AG09319 (cell line): ENCODE measurements around the gene EGFL7.
"Not testable (repeated sequence)": the region's sequence is repeated elsewhere in the genome, so short reads cannot be mapped to it uniquely, and the experiment has no call there.

Experiments used
- DNase-seq: peaks from one replicate; pipeline ENCODE4 v3.0.0-alpha.2; 2010; ENCODE audit warnings: low read depth; ENCODE audit errors: extremely low read depth
- CTCF ChIP-seq: IDR thresholded peaks from 2 replicates; pipeline ENCODE4 v1.5.1; 2011; ENCODE audit warnings: low read depth, mild to moderate bottlenecking, inconsistent platforms, low read length, moderate library complexity

Gene EGFL7

GRCh38 chr9:136700304-136700703 lies 37.6 kb downstream of the EGFL7 start:
- DNase-seq: no peak
- TF ChIP-seq CTCF: no peak

- no peak for DNase-seq
- no peak for TF ChIP-seq CTCF
These were observed 38.4 kb downstream of the EGFL7 start for GRCh38 chr9:136700959-136701667.

- no peak for DNase-seq
- TF ChIP-seq CTCF: no peak
These were observed 38.9 kb downstream of the EGFL7 start for GRCh38 chr9:136701668-136702053.

- no peak for DNase-seq
- no peak for TF ChIP-seq CTCF
These were observed 40.7 kb downstream of the EGFL7 start for GRCh38 chr9:136703276-136703860.

- DNase-seq: not testable (repeated sequence)
These were observed 42.0 kb downstream of the EGFL7 start for GRCh38 chr9:136704741-136705140.

- no peak for DNase-seq
- no peak for TF ChIP-seq CTCF
These were observed 42.8 kb downstream of the EGFL7 start for GRCh38 chr9:136705564-136705963.

GRCh38 chr9:136707011-136707410 lies 44.3 kb downstream of the EGFL7 start:
- no peak for TF ChIP-seq CTCF
- DNase-seq: no peak
